ENCODE data around the gene GLRX.
A peak's percentile ranks its signal among the peaks of the same experiment; 100 is the strongest.

Gene GLRX

GRCh38 chr5:95822542-95823181 lies at the start of gene GLRX:
TSS of gene GLRX (minus strand) at chr5:95822726. CDS start at chr5:95822662, 64 bp downstream.
- peak; percentile 93 for DNase-seq

GRCh38 chr5:95871146-95871806 lies 48.8 kb upstream of the GLRX start:
- DNase-seq = no peak

- DNase-seq = no peak
Measured at GRCh38 chr5:95870105-95870672, 47.7 kb upstream of the GLRX start.

GRCh38 chr5:95869173-95869855 lies 46.8 kb upstream of the GLRX start:
- peak; percentile 33 for DNase-seq

GRCh38 chr5:95868136-95868535 lies 45.6 kb upstream of the GLRX start:
- no peak for DNase-seq

GRCh38 chr5:95866435-95867040 lies 44.0 kb upstream of the GLRX start:
- DNase-seq = no peak

- no peak for DNase-seq
Measured at GRCh38 chr5:95864944-95865504, 42.5 kb upstream of the GLRX start.

GRCh38 chr5:95864456-95864855 lies 41.9 kb upstream of the GLRX start:
- no peak for DNase-seq

- DNase-seq = no peak
Measured at GRCh38 chr5:95863383-95863757, 40.8 kb upstream of the GLRX start.

- no peak for DNase-seq
Measured at GRCh38 chr5:95862671-95863382, 40.3 kb upstream of the GLRX start.

- no peak for DNase-seq
Measured at GRCh38 chr5:95861864-95862561, 39.5 kb upstream of the GLRX start.

GRCh38 chr5:95861221-95861863 lies 38.8 kb upstream of the GLRX start:
- peak; percentile 38 for DNase-seq

- no peak for DNase-seq
Measured at GRCh38 chr5:95859661-95860060, 37.1 kb upstream of the GLRX start.

GRCh38 chr5:95858661-95859595 lies 36.4 kb upstream of the GLRX start:
- peak; percentile 81 for DNase-seq

- DNase-seq = no peak
Measured at GRCh38 chr5:95858023-95858461, 35.5 kb upstream of the GLRX start.

- DNase-seq = no peak
Measured at GRCh38 chr5:95857185-95857945, 34.8 kb upstream of the GLRX start.

- DNase-seq = no peak
Measured at GRCh38 chr5:95856501-95856981, 34.0 kb upstream of the GLRX start.

- no peak for DNase-seq
Measured at GRCh38 chr5:95853490-95853889, 31.0 kb upstream of the GLRX start.

GRCh38 chr5:95852567-95852966 lies 30.0 kb upstream of the GLRX start:
- DNase-seq = no peak

All from hematopoietic multipotent progenitor cell treated with erythropoietin and hydrocortisone succinate and interleukin-3 and kit ligand, for 6 days (in vitro differentiated cells).